ENCODE results near the gene SYNGR3.

DNA sequence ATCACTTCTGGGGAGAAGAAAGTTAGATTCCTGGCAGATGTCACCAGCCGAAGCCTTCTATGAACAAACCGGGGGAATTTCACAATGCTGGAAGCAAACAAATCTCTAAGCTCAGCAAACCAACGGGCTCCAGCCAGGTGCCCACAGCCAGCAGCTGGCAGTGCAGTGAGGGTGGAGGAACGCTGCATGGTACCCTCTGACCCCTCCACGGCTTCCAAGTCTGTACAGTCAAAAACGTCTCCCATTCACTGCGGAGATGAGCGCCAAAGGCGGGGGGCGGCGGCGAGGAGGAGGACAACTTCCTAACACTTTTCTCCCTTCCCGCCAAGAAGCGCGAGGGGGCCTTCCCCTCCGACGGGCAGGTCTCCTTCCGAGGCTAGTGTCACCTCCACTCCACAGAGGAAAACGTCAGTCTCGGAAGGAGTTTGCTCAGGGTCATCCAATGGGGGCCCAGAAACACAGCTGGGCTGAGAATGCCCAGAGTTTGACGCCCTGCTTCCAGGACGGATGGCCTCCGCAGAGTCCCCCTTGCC is 18.9 kb downstream of the SYNGR3 start:
- TF ChIP-seq, protein P1, sequence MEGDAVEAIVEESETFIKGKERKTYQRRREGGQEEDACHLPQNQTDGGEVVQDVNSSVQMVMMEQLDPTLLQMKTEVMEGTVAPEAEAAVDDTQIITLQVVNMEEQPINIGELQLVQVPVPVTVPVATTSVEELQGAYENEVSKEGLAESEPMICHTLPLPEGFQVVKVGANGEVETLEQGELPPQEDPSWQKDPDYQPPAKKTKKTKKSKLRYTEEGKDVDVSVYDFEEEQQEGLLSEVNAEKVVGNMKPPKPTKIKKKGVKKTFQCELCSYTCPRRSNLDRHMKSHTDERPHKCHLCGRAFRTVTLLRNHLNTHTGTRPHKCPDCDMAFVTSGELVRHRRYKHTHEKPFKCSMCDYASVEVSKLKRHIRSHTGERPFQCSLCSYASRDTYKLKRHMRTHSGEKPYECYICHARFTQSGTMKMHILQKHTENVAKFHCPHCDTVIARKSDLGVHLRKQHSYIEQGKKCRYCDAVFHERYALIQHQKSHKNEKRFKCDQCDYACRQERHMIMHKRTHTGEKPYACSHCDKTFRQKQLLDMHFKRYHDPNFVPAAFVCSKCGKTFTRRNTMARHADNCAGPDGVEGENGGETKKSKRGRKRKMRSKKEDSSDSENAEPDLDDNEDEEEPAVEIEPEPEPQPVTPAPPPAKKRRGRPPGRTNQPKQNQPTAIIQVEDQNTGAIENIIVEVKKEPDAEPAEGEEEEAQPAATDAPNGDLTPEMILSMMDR (IDR thresholded peaks at IDR 0.05): no peak
- no peak for TF ChIP-seq POLR2A (IDR thresholded peaks at IDR 0.05)
